ENCODE data around the gene FNDC1.

The FNDC1 gene

GRCh38 chr6:159157431-159157830, 11.8 kb upstream of the FNDC1 start:
- no peak for DNase-seq (ENCODE audit: low read depth, low spot score)

- no peak for DNase-seq (ENCODE audit: low read depth, low spot score)
Measured at GRCh38 chr6:159161839-159162238, 7.4 kb upstream of the FNDC1 start.

- DNase-seq (ENCODE audit: low read depth, low spot score): no peak
Measured at GRCh38 chr6:159163901-159164370, 5.3 kb upstream of the FNDC1 start.

GRCh38 chr6:159168536-159169192, 536 bp upstream of the FNDC1 start:
- peak; percentile 48 for DNase-seq (ENCODE audit: low read depth, low spot score)

- peak; percentile 38 for DNase-seq (ENCODE audit: low read depth, low spot score)
Measured at GRCh38 chr6:159169557-159170332, 545 bp downstream of the FNDC1 start.

GRCh38 chr6:159170333-159170672, 1.1 kb downstream of the FNDC1 start:
- DNase-seq (ENCODE audit: low read depth, low spot score): no peak

- no peak for DNase-seq (ENCODE audit: low read depth, low spot score)
Measured at GRCh38 chr6:159170999-159171712, 2.0 kb downstream of the FNDC1 start.

- DNase-seq (ENCODE audit: low read depth, low spot score): no peak
Measured at GRCh38 chr6:159172091-159172491, 2.9 kb downstream of the FNDC1 start.

- DNase-seq (ENCODE audit: low read depth, low spot score): no peak
Measured at GRCh38 chr6:159174263-159174969, 5.2 kb downstream of the FNDC1 start.

GRCh38 chr6:159176913-159177312, 7.7 kb downstream of the FNDC1 start:
- no peak for DNase-seq (ENCODE audit: low read depth, low spot score)

- DNase-seq (ENCODE audit: low read depth, low spot score): no peak
Measured at GRCh38 chr6:159178847-159179246, 9.6 kb downstream of the FNDC1 start.

- DNase-seq (ENCODE audit: low read depth, low spot score): no peak
Measured at GRCh38 chr6:159180001-159180400, 10.8 kb downstream of the FNDC1 start.

- no peak for DNase-seq (ENCODE audit: low read depth, low spot score)
Measured at GRCh38 chr6:159181914-159182313, 12.7 kb downstream of the FNDC1 start.

- no peak for DNase-seq (ENCODE audit: low read depth, low spot score)
Measured at GRCh38 chr6:159184559-159184958, 15.4 kb downstream of the FNDC1 start.

GRCh38 chr6:159190460-159190859, 21.3 kb downstream of the FNDC1 start:
- no peak for DNase-seq (ENCODE audit: low read depth, low spot score)

- DNase-seq (ENCODE audit: low read depth, low spot score): no peak
Measured at GRCh38 chr6:159193923-159194322, 24.7 kb downstream of the FNDC1 start.

GRCh38 chr6:159194421-159194820, 25.2 kb downstream of the FNDC1 start:
- DNase-seq (ENCODE audit: low read depth, low spot score): no peak

- no peak for DNase-seq (ENCODE audit: low read depth, low spot score)
Measured at GRCh38 chr6:159196430-159196975, 27.3 kb downstream of the FNDC1 start.

GRCh38 chr6:159197251-159197650, 28.1 kb downstream of the FNDC1 start:
- DNase-seq (ENCODE audit: low read depth, low spot score): no peak

- no peak for DNase-seq (ENCODE audit: low read depth, low spot score)
Measured at GRCh38 chr6:159201336-159201735, 32.1 kb downstream of the FNDC1 start.

GRCh38 chr6:159203304-159204005, 34.3 kb downstream of the FNDC1 start:
- DNase-seq (ENCODE audit: low read depth, low spot score): no peak
